ENCODE results near the gene SCYL1.

The SCYL1 gene

DNA sequence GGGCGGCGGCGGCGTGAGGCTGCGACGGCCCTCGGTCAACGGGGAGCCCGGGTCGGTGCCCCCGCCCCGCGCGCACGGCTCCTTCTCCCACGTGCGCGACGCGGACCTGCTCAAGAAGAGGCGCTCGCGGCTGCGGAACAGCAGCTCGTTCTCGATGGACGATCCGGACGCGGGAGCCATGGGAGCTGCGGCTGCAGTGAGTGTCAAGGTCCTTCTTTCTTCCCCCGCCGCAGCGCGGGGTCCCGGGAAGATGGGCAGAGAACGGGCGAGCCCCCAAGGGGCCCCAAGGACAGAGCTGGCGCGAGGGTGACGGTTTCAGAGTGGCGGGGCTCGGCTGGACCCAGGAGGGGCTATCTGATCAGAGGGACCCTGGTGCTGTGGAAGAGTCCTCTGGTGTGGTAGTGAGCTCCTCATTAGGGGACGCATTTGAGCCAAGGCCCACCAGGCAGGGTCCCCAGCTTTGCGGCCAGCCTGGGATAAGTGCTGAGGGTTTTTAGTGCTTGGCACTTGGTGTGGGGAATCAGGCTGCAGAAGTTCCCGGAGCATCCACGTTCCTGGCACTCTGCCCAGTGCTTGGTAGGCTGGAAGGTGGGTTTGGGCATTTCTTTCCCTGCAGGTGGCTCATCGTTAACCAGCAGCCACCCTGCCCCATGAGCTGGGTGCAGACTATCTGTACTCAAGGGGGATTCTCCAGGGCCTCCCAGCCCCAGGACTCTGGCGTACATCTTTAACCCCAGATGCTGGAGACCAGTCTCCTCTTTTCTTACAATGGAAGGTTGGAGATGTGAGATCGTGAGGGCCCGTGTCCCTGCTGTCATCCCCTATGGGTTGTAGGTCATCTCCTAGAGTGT, 60.7 kb downstream of the SCYL1 start:
- DNase-seq (ENCODE audit: low spot score) = no peak

- no peak for DNase-seq (ENCODE audit: low spot score)
These were observed 61.4 kb downstream of the SCYL1 start for GRCh38 chr11:65586247-65586630.

DNA sequence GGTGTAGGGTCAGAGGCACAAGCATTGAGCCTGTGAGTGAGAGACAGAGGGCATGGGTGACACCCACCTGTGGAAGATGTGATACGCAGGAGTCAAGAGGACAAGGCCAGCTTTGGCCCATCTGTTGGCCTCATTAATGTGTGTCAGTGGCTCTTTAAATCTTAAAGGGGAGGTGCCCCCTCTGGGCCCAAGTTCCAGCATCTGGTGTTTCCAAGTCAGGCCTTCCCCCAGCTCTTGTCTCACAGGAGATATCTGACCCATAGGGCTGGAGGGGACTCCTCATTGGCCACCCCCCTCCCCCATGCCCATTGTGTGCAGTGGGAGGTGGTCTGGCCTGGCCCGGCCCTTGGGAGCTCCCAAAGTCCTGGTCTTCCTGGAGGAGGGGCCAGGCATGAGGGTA, 61.8 kb downstream of the SCYL1 start:
- DNase-seq (ENCODE audit: low spot score) = peak; percentile 32
